GM06990 (cell line): ENCODE results near the gene CCL16.

Experiments used
- DNase-seq: peaks from one replicate; pipeline ENCODE4 v3.0.0-alpha.2; 2011; ENCODE audit not compliant: insufficient read length; ENCODE audit errors: extremely low read depth
- H3K27me3 ChIP-seq: replicated peaks from 2 replicates; pipeline ENCODE4 v1.6.0; 2011; ENCODE audit warnings: low read length; ENCODE audit not compliant: control insufficient read depth, insufficient read depth
- H3K36me3 ChIP-seq: 2 replicates; pipeline ENCODE4 v1.5.1; 2011; ENCODE audit warnings: low read length; ENCODE audit not compliant: control insufficient read depth, insufficient read depth
- H3K4me3 ChIP-seq: replicated peaks from 2 replicates; pipeline ENCODE4 v1.5.1; 2011; ENCODE audit warnings: low read depth, mild to moderate bottlenecking, control low read depth, low read length
- TF ChIP-seq, protein P1 (sequence below): IDR thresholded peaks from 2 replicates; pipeline ENCODE4 v1.5.1; 2011; ENCODE audit warnings: low read length, control low read depth, mild to moderate bottlenecking, inconsistent platforms; ENCODE audit not compliant: insufficient read depth, poor library complexity, severe bottlenecking

The CCL16 gene

DNA sequence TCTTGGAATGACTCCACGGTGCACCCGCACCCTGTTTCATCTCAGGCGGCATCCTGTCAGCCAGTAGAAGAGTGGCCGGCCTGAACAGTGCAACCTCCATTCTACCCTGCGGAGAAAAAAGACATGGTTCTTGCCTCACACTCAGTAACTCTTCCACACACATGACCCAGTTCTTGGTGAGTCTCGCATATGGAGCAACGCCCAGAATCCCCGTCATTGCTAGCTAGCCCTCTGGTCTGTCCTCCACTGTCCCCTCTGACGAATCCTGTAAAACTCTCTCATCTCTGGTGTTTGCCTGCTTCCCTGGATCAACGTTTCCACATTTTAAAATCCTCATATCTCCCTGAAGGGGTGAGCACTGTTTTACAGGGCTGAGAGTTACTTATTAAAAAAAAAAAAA is 46.5 kb downstream of the CCL16 start:
- Histone ChIP-seq H3K4me3 (no peak overlapping the region), H3K27me3 (no peaks in the 10 kb centered on the region), H3K36me3 (no peaks in the 10 kb centered on the region)
- DNase-seq: no peak
- TF ChIP-seq, protein P1, sequence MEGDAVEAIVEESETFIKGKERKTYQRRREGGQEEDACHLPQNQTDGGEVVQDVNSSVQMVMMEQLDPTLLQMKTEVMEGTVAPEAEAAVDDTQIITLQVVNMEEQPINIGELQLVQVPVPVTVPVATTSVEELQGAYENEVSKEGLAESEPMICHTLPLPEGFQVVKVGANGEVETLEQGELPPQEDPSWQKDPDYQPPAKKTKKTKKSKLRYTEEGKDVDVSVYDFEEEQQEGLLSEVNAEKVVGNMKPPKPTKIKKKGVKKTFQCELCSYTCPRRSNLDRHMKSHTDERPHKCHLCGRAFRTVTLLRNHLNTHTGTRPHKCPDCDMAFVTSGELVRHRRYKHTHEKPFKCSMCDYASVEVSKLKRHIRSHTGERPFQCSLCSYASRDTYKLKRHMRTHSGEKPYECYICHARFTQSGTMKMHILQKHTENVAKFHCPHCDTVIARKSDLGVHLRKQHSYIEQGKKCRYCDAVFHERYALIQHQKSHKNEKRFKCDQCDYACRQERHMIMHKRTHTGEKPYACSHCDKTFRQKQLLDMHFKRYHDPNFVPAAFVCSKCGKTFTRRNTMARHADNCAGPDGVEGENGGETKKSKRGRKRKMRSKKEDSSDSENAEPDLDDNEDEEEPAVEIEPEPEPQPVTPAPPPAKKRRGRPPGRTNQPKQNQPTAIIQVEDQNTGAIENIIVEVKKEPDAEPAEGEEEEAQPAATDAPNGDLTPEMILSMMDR: no peak

DNA sequence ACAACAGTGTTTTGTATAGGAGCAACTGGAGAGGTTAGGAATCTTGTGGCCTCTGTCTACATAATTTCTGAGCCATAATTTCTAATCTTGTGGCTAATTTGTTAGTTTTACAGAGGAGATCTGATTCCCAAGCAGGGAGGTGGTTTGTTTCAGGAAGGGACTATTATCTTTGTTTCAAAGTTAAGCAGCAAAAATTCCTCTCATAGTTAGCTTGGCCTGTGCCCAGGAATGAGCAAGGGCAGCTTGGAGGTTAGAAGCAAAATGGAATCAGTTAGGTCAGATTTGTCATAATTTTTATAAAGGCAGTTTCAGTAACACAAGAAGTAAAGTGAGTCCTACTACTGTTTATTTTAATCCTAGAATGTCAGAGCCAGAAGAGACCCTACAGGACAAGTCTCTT is 48.7 kb downstream of the CCL16 start:
- H3K4me3 ChIP-seq: no peak overlapping the region
- no peaks in the 10 kb centered on the region for H3K36me3 ChIP-seq
- TF ChIP-seq, protein P1: no peak
- H3K27me3 ChIP-seq: no peaks in the 10 kb centered on the region
- no peak for DNase-seq

DNA sequence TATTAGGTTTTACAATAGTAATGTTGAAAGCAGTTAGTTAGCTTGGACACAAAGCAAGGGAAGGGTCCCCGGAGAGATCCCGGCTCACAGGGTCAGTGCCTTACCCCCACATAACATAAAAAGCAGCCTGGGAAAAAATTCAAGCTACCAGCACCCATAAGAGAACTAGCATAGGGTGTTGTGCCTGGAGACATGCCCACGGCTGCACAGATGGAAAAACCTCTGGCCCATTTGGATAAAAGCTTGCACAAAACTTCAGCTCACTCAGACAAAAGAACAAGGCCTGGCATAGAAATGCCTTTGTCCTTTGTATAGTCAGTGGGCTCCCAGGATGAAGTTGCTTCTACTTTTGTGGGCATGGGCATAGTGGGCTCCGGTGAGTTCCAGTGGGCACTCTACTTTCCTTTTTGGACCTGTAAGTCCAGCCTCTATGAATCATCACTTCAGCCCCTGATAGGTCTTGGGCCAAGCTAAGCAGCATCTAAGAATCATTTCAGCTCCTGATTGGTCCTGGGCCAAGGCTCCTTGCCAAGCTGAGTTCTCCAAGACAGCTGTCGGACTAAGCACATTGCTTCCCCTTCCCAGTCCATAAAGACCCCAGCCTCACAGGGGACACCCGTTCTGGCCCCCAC is 49.4 kb downstream of the CCL16 start:
- TF ChIP-seq, protein P1: no peak
- DNase-seq: no peak
- H3K27me3 ChIP-seq: no peaks in the 10 kb centered on the region
- H3K36me3 ChIP-seq: no peaks in the 10 kb centered on the region
- H3K4me3 ChIP-seq: no peak overlapping the region

DNA sequence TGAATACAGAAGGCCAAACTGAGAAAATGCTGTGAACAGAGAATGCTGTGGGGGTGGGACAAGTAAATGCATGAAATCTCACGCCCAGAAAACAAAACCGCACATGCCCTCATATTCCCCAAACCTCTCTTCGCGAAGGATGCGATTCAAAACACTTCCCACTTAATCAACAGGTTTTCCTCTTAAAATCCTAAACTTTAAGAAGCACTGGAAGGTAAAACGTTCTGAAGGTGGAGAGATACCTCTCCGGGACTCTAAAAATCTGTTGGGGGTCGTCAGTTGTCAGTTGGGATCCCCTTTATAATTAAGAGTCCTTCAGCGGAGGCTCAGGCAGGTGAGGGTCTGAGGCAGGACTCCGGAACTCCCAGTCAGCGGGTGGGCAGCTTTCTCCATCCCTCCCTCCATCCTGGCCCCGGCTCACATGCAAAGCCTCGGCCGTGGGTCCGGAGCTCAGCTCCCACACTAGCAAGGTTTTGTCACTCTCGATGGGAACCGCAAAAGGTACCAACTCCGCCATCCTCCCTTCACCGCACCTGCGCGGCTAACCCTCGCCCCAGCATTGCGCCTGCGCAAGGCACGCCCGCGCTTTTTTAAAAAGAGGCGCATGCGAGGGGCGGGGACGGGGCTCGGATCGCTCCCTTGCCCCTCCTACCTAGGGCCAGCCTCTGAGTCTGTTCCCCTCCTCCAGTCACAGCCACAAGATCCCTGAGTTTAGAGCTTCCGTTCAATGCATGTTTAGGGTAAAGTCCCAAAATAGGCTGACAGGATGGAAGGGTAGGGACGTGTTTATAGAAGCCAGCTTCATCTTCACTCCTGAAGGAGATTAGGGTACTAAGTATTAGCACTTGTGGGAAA is 50.9 kb downstream of the CCL16 start, which contains the start of gene RDM1:
Gene RDM1, minus strand, starts transcription at position 563 of the 855 bp plus-strand sequence. Its CDS starts 46 bp downstream, at position 517.
- Histone ChIP-seq H3K27me3 (no peaks in the 10 kb centered on the region), H3K4me3 (peak within 1 kb of the TSS; percentile 62), H3K36me3 (no peaks in the 10 kb centered on the region)
- TF ChIP-seq, protein P1: no peak
- DNase-seq: peak; percentile 90

DNA sequence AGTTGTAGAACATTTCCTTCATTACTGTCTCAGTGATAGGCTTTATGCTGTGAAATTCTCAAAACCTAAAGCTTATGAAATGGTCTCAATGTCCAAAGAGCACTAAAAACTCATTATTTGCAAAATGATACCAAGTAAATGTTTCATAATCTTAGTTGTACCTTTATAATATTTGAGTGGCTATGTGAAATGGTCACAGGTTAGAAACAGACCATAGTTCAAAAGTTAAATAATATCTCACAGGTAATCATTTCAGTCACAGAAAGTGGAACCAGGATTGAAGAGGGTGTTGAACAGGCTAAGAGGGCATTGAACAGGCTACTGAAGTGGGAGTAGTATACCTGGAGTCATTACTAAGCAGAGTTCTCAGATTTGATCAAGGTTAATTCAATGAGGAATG is 53.6 kb downstream of the CCL16 start:
- no peaks in the 10 kb centered on the region; the same call in 1 of the 2 replicates for H3K36me3 ChIP-seq
- TF ChIP-seq, protein P1: no peak
- no peak for DNase-seq
- no peak overlapping the region for H3K4me3 ChIP-seq
- no peaks in the 10 kb centered on the region for H3K27me3 ChIP-seq
